Measurements from ENCODE around the gene MEI4. TPM values are rescaled to one million over a fixed set of nuclear protein-coding genes. Genes with fewer than 3 reads are reported as not detected.

Gene MEI4
- total RNA-seq, 4 donors from 2014 or later, result not detected

- Histone ChIP-seq H3K9me3 (peaks cover 0 to 5% (median 0%) of the 10 kb centered on the region in 3 donors), H3K27me3 (no peaks in the 10 kb centered on the region), H3K36me3 (no peaks in the 10 kb centered on the region), H3K4me3 (no peak overlapping the region), H3K4me1 (no peaks in the 10 kb centered on the region), H3K27ac (no peak overlapping the region)
- no peak for DNase-seq
- no peak for TF ChIP-seq POLR2A (IDR thresholded peaks at IDR 0.05)
- intact Hi-C loops (cut with DNase I), result no loop called here
- WGBS, 2 donors, result 68 to 72% methylated on average over 2 of the region's 2 CpGs
These were observed 110.3 kb downstream of the MEI4 start for GRCh38 chr6:77763124-77763523.

- DNase-seq, result no peak
- H3K4me3 ChIP-seq, result no peak overlapping the region
- H3K9me3 ChIP-seq, result peaks cover 0 to 5% (median 0%) of the 10 kb centered on the region in 3 donors
- H3K4me1 ChIP-seq, result no peaks in the 10 kb centered on the region
- no peaks in the 10 kb centered on the region for H3K27me3 ChIP-seq
- H3K36me3 ChIP-seq, result no peaks in the 10 kb centered on the region
- intact Hi-C loops (cut with DNase I), result no loop called here
- H3K27ac ChIP-seq, result no peak overlapping the region
- WGBS, 2 donors, result 55 to 64% methylated on average over 1 of the region's 1 CpG
- TF ChIP-seq POLR2A (IDR thresholded peaks at IDR 0.05), result no peak
- no peak for TF ChIP-seq CTCF (IDR thresholded peaks at IDR 0.05)
These were observed 111.5 kb downstream of the MEI4 start for GRCh38 chr6:77764364-77764763.

GRCh38 chr6:77773157-77773822 is 120.5 kb downstream of the MEI4 start:
- TF ChIP-seq POLR2A (IDR thresholded peaks at IDR 0.05), result no peak
- no peak for TF ChIP-seq CTCF (IDR thresholded peaks at IDR 0.05)
- no peaks in the 10 kb centered on the region for H3K27me3 ChIP-seq
- H3K9me3 ChIP-seq, result no peaks in the 10 kb centered on the region
- no peak for DNase-seq
- no peaks in the 10 kb centered on the region for H3K4me1 ChIP-seq
- intact Hi-C loops (cut with DNase I), result no loop called here
- no peaks in the 10 kb centered on the region for H3K36me3 ChIP-seq
- no peak overlapping the region for H3K27ac ChIP-seq
- no peak overlapping the region for H3K4me3 ChIP-seq

GRCh38 chr6:77774457-77774856 is 121.6 kb downstream of the MEI4 start:
- H3K9me3 ChIP-seq, result no peaks in the 10 kb centered on the region
- 33 to 54% methylated on average over 1 of the region's 1 CpG for WGBS, 2 donors
- H3K4me3 ChIP-seq, result no peak overlapping the region
- TF ChIP-seq POLR2A (IDR thresholded peaks at IDR 0.05) (no peak), CTCF (IDR thresholded peaks at IDR 0.05) (no peak)
- no peaks in the 10 kb centered on the region for H3K36me3 ChIP-seq
- intact Hi-C loops (cut with DNase I), result no loop called here
- H3K4me1 ChIP-seq, result no peaks in the 10 kb centered on the region
- no peaks in the 10 kb centered on the region for H3K27me3 ChIP-seq
- H3K27ac ChIP-seq, result no peak overlapping the region
- no peak for DNase-seq

- no peak overlapping the region for H3K4me3 ChIP-seq
- TF ChIP-seq POLR2A (IDR thresholded peaks at IDR 0.05) (no peak), CTCF (IDR thresholded peaks at IDR 0.05) (no peak)
- no peaks in the 10 kb centered on the region for H3K4me1 ChIP-seq
- 45 to 64% methylated on average over 1 of the region's 1 CpG for WGBS, 2 donors
- intact Hi-C loops (cut with DNase I), result no loop called here
- H3K27me3 ChIP-seq, result no peaks in the 10 kb centered on the region
- no peaks in the 10 kb centered on the region for H3K9me3 ChIP-seq
- no peak overlapping the region for H3K27ac ChIP-seq
- H3K36me3 ChIP-seq, result no peaks in the 10 kb centered on the region
- no peak for DNase-seq
These were observed 123.6 kb downstream of the MEI4 start for GRCh38 chr6:77776441-77776840.

GRCh38 chr6:77778527-77778926 is 125.7 kb downstream of the MEI4 start:
- H3K9me3 ChIP-seq, result no peaks in the 10 kb centered on the region
- TF ChIP-seq POLR2A (IDR thresholded peaks at IDR 0.05), result no peak
- TF ChIP-seq CTCF (IDR thresholded peaks at IDR 0.05), result no peak
- no peaks in the 10 kb centered on the region for H3K4me1 ChIP-seq
- intact Hi-C loops (cut with DNase I), result no loop called here
- 85% methylated on average over 4 of the region's 4 CpGs for WGBS, 2 donors
- no peak overlapping the region for H3K4me3 ChIP-seq
- no peak for DNase-seq
- H3K36me3 ChIP-seq, result no peaks in the 10 kb centered on the region
- H3K27me3 ChIP-seq, result no peaks in the 10 kb centered on the region
- H3K27ac ChIP-seq, result no peak overlapping the region

Data from esophagus squamous epithelium (tissue), 5 donors.